GM21390 (cell line): ENCODE measurements around the gene ST7.

Experiments
- ATAC-seq: cut with Tn5 transposase; IDR thresholded peaks from one replicate; pipeline ENCODE4 v1.9.1; 2021; ENCODE audit not compliant: unreplicated experiment

Gene ST7

GRCh38 chr7:117250245-117250644 is 296.9 kb downstream of the ST7 start:
- no peak for ATAC-seq

GRCh38 chr7:117250801-117251200 is 297.5 kb downstream of the ST7 start:
- no peak for ATAC-seq

DNA sequence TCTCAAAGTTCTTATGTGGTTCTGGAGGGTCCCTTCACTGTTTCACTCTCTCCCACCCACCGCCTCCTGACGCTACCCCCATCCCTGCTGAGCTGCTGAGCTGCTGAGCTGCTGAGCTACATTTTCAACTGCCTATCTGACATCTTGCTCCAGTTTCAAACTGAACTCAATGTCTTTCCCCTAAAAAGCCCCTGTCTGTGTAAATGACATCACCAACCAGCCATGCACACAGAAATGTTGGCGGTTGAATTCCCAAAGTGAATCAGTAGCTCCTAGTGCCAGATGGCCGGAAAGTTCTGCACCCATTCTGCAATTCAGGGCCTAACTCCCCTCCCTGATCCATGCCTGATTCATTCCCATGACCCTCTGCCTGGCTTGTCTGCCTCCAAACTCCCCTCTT is 298.4 kb downstream of the ST7 start:
- peak; percentile 66 for ATAC-seq

DNA sequence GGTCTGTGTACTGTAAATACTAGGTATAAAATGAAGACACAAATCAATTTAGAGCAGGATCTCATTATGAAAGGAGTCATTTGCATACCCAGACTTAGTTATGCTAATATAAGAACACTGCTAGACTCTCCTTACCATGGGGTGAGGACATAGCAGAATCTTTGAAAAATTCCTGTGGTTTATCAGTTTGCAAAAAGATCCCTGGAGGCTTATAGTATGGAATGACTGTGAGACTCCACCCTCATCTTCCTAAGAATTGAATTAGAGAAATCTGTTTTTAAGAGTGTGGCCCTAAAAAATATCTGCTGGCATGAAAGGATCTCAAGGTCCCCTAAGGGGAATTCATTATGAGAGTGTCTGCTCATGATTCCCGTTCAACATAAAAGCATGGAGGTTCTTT is 306.3 kb downstream of the ST7 start:
- no peak for ATAC-seq

GRCh38 chr7:117262546-117262945 is 309.2 kb downstream of the ST7 start:
- ATAC-seq, result no peak

DNA sequence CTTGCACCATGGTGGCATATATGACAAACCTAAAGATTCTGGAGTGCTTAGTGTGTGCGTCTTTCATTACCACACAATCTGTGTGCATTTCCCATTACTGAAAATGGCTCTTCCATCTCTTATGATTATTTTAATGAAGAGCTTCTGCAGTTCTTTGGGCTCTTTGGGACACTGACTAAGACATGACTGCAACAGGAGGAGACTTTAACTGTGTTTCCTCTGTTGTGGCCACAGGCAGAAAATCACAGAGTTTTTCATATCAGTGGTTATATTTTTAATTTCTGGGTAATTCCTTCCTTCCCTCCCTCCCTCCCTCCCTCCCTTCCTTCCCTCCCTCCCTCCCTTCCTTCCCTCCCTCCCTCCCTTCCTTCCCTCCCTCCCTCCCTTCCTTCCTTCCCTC is 311.4 kb downstream of the ST7 start:
- no peak for ATAC-seq

DNA sequence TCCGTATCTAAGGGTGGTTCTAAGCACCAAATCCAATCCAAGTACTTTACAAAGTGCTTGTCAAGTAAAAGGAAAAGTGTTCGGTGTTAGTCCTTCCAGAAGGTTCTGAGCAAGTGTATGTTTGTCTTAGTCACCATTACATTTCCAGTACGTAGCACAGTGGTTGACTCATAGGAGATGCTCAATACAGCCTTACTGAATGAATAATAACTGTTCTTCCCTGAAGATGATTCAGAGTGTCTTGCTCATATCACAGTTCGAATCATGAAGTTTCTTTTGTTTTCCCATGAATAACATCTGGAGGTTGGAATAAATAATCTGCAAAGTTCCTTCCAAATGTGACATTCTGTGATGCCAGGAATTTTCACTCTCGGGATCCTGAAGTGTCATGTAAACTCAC is 316.1 kb downstream of the ST7 start:
- no peak for ATAC-seq

GRCh38 chr7:117269886-117270285 is 316.6 kb downstream of the ST7 start:
- ATAC-seq, result no peak

DNA sequence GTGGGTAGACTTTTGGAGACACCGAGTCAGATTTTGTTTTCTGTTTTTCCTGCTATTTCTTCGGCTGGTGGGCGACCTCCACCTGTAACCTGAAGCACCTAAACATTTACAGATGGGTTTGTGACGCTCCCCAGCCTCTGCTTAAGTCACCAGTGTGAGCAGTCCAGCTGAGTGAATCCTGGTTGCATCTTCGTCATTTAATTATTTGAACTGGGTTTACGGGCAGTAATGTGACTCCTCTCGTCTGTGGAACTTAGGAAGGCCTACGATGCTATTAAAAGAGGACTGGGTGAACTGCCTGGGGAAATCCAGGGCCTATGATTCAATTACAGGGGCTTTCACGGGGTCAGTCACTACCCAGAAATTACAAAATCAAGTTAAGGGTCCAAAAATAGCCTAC is 317.1 kb downstream of the ST7 start:
- ATAC-seq, result no peak

DNA sequence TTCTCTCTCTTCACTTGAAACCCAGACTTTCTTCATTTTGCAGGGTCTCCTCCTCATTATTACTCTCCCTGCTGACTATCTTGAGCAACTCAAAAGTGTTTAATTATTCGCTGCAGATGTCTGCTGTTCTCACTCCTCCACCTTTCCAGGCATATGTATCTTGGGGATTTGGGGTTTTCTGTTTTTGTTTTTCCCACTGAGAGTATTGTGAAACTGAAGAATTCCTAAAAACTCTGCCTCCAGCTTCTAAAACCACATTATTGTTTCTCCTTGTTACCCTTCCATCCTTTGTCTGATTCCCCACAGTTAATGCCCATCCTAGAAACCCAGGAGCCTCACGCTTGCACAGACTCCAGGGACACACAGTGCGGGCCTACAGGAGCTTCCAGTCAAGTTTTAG is 318.3 kb downstream of the ST7 start:
- ATAC-seq, result no peak

- no peak for ATAC-seq
Observed at GRCh38 chr7:117272017-117272759, 318.9 kb downstream of the ST7 start.

GRCh38 chr7:117273325-117273724 is 320.0 kb downstream of the ST7 start:
- no peak for ATAC-seq

DNA sequence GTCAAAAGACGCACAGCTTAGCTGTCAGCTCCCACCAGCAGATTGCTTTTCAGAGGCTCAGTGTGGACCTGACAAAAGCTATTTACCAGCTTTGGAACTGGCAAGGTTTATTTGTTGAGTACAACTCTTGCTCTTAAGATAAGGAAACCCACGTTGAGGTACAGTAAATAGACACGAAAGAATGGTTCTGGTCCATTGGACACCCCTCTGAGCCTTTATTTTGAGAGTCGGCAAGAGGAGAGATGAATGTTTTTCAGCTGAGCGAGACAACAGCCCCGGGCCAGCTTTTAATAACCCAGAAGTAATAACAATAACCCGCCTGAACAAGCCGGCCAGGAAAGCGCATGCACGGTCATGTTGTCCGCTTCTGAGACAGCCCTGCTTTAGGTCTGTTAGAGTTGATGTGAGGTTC is 320.5 kb downstream of the ST7 start:
- no peak for ATAC-seq

- ATAC-seq, result no peak
Observed at GRCh38 chr7:117274951-117275350, 321.6 kb downstream of the ST7 start.

DNA sequence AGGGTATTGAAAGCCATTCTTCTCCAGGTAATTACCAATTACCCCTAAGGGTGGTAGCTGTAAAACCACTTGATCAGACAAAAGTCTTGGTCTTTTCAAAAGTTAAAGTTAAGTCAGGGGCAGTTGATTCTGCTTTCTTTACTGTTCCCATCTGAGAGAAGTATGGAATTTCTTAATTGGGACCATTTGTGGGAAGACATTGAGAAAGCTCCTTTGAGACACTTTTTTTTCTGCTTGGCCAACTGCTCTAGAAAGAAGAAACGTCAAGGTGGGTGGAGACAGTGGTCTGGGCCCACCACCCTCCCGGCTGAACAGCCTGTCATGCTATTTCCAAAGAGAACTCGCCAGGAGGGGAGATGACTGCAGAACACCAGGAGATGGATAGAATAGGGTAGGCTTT is 324.3 kb downstream of the ST7 start:
- ATAC-seq, result no peak

DNA sequence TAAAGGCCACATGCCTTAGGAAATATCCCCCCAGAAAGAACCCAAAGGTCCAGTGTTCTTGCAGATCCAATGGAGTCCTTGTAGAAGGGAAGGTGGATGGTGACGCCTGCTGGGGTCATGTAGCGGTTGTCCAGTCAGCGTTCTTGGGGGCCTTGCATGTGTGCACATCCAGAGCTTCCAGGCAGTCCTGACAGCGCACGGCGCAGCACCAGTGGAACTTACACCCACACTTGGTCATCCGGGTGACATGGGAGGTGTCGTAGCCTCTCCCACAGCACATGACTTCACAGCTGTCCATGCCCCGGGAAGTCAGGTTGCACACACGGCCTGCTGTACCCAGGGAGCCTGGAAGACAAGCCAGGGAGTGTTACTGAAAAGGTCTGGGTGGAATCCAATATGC is 324.7 kb downstream of the ST7 start:
- ATAC-seq, result no peak

DNA sequence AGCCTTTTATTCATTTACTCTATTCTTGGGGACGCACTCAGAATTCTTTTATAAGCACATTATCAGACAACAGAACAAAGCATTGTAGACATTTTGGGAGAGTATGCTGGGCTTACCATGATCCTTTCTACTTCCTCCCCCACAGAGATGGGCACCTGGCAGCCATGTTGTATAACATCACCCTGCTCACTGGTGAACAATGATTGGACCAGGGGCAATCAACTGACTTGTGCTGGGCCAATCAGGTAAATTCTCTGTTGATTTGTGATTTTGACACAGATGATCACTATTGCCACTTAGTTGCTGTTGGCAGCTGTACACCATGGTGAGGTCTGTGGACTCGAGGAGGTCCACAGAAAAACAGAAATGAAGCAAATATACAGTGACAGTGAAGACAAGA is 325.9 kb downstream of the ST7 start:
- no peak for ATAC-seq
